PC-3 (cell line): ENCODE measurements around the gene IFNL1. TPM values are rescaled to one million over a fixed set of nuclear protein-coding genes. Genes with fewer than 3 reads are reported as not detected.

ENCODE experiments used
- ATAC-seq: fragments of 200-7000 bp; cut with Tn5 transposase; 2 replicates; pipeline ENCODE4 v1.9.1; 2020; ENCODE audit warnings: mild to moderate bottlenecking, moderate library complexity
- BruUV-seq: library from RNA; stranded (reverse); fragments of 400-500 nt; replicated peaks from 2 replicates; lab custom pipeline; 2021; lab: Mats Ljungman, UMichigan
- CTCF ChIA-PET: fragments of 300-600 bp; sonication (Branson Sonifier 250); formaldehyde crosslinking; loops from one replicate; lab custom pipeline; 2022; ENCODE audit warnings: antibody characterized with exemption; lab: Charles Lee
- POLR2A ChIA-PET: fragments of 300-600 bp; sonication (Branson Sonifier 250); formaldehyde crosslinking; loops from one replicate; lab custom pipeline; 2022; ENCODE audit warnings: antibody characterized with exemption; ENCODE audit not compliant: unreplicated experiment; lab: Charles Lee
- DNase-seq: peaks from one replicate; pipeline ENCODE4 v3.0.0-alpha.2; 2015
- H2AFZ ChIP-seq: fragments of 300-600 bp; sonication (generic); 2 replicates; pipeline ENCODE4 v1.6.0; 2016; ENCODE audit warnings: antibody characterized with exemption, low read length
- H3F3A ChIP-seq: fragments of 300-600 bp; sonication (generic); one replicate; pipeline ENCODE4 v1.6.0; 2017; ENCODE audit warnings: antibody characterized with exemption, low read length, control low read depth, mild to moderate bottlenecking; ENCODE audit not compliant: unreplicated experiment
- H3K27ac ChIP-seq: fragments of 300-600 bp; sonication (generic); 2 replicates; pipeline ENCODE4 v1.5.1; 2016; ENCODE audit warnings: mild to moderate bottlenecking, low read length
- H3K27me3 ChIP-seq: fragments of 300-600 bp; sonication (generic); 2 replicates; pipeline ENCODE4 v1.6.1; 2016; ENCODE audit warnings: low read length, mixed read lengths
- H3K36me3 ChIP-seq: fragments of 300-600 bp; sonication (generic); 2 replicates; pipeline ENCODE4 v1.6.1; 2016; ENCODE audit warnings: low read depth, mixed run types, low read length, mixed read lengths
- H3K4me1 ChIP-seq: fragments of 300-600 bp; sonication (generic); 2 replicates; pipeline ENCODE4 v1.5.1; 2016; ENCODE audit warnings: low read length; ENCODE audit not compliant: insufficient read depth
- H3K4me2 ChIP-seq: fragments of 300-600 bp; sonication (generic); 2 replicates; pipeline ENCODE4 v1.6.0; 2016; ENCODE audit warnings: low read length
- H3K4me3 ChIP-seq: fragments of 300-600 bp; sonication (generic); 2 replicates; pipeline ENCODE4 v1.5.1; 2016; ENCODE audit warnings: mild to moderate bottlenecking, low read length, mixed read lengths
- H3K79me2 ChIP-seq: fragments of 300-600 bp; sonication (generic); 2 replicates; pipeline ENCODE4 v1.6.1; 2017; ENCODE audit warnings: low read length, mixed read lengths
- H3K9ac ChIP-seq: fragments of 300-600 bp; sonication (generic); 2 replicates; pipeline ENCODE4 v1.6.0; 2016; ENCODE audit warnings: mild to moderate bottlenecking, low read length
- H3K9me2 ChIP-seq: fragments of 300-600 bp; sonication (generic); replicated peaks from 2 replicates; pipeline ENCODE4 v1.6.1; 2016; ENCODE audit warnings: mixed run types, low read length, mixed read lengths
- H3K9me3 ChIP-seq: fragments of 300-600 bp; sonication (generic); 2 replicates; pipeline ENCODE4 v1.6.1; 2016; ENCODE audit warnings: low read length, mixed read lengths
- H4K20me1 ChIP-seq: fragments of 300-600 bp; sonication (generic); 2 replicates; pipeline ENCODE4 v1.6.1; 2016; ENCODE audit warnings: low read length, mixed read lengths
- CTCF ChIP-seq: fragments of 300-600 bp; sonication (generic); conservative IDR thresholded peaks from 2 replicates; pipeline ENCODE4 v1.5.1; 2017; ENCODE audit warnings: antibody characterized with exemption, low read depth, mild to moderate bottlenecking, low read length
- EZH2 ChIP-seq: fragments of 300-600 bp; sonication (generic); IDR thresholded peaks from one replicate; pipeline ENCODE4 v1.6.1; 2017; ENCODE audit warnings: antibody characterized with exemption, mild to moderate bottlenecking, low read length; ENCODE audit not compliant: unreplicated experiment
- EZH2phosphoT487 ChIP-seq: fragments of 300-600 bp; sonication (generic); IDR thresholded peaks from 2 replicates; pipeline ENCODE4 v1.6.1; 2018; ENCODE audit warnings: mild to moderate bottlenecking, antibody characterized with exemption, low read length, borderline replicate concordance
- intact Hi-C: fragments of 100-400 bp; cut with micrococcal nuclease; formaldehyde crosslinking; loops from 2 replicates; pipeline ENCODE4 v1.9.0; 2023
- total RNA-seq: library from RNA; depleted of rRNA; stranded (reverse); fragments of >200 nt; gene quantifications from 2 replicates; pipeline ENCODE4 v1.2.3, GENCODE V29; 2014

IFNL1 gene
- total RNA-seq, 1 experiment from 2014 or later = not detected

- DNase-seq = no peak
- POLR2A ChIA-PET = no interaction called here
- Histone ChIP-seq H2AFZ (no peak overlapping the region), H3K27me3 (peaks cover 5% of the 10 kb centered on the region; the same call in 1 of the 2 replicates), H3K9me3 (no peaks in the 10 kb centered on the region), H4K20me1 (no peaks in the 10 kb centered on the region), H3K79me2 (no peaks in the 10 kb centered on the region), H3K9me2 (no peaks in the 10 kb centered on the region), H3K4me2 (no peak overlapping the region), H3K4me3 (no peak overlapping the region), H3K36me3 (no peaks in the 10 kb centered on the region), H3F3A (no peaks in the 10 kb centered on the region), H3K4me1 (no peaks in the 10 kb centered on the region), H3K27ac (no peak overlapping the region), H3K9ac (no peak overlapping the region)
- no TSS peak for BruUV-seq
- ATAC-seq = no peak
- intact Hi-C loops = no loop called here
- TF ChIP-seq CTCF = no peak
- CTCF ChIA-PET = no interaction called here
Observed at GRCh38 chr19:39262496-39262895, 33.7 kb upstream of the IFNL1 start.

- BruUV-seq = no TSS peak
- H4K20me1 ChIP-seq = no peaks in the 10 kb centered on the region
- H3K4me2 ChIP-seq = no peak overlapping the region
- H3K79me2 ChIP-seq = no peaks in the 10 kb centered on the region
- no peak for TF ChIP-seq EZH2phosphoT487
- TF ChIP-seq CTCF = no peak
- TF ChIP-seq EZH2 = no peak
- H3K27ac ChIP-seq = no peak overlapping the region
- no peaks in the 10 kb centered on the region for H3K36me3 ChIP-seq
- ChIA-PET CTCF (no interaction called here), POLR2A (no interaction called here)
- no peaks in the 10 kb centered on the region for H3K9me2 ChIP-seq
- ATAC-seq (no peak), DNase-seq (no peak)
- intact Hi-C loops = no loop called here
- H3K9me3 ChIP-seq = no peaks in the 10 kb centered on the region
- no peaks in the 10 kb centered on the region for H3F3A ChIP-seq
- peaks cover 5% of the 10 kb centered on the region; the same call in 1 of the 2 replicates for H3K27me3 ChIP-seq
- H2AFZ ChIP-seq = no peak overlapping the region
- no peaks in the 10 kb centered on the region for H3K4me1 ChIP-seq
- H3K9ac ChIP-seq = no peak overlapping the region
- H3K4me3 ChIP-seq = no peak overlapping the region
Observed at GRCh38 chr19:39263912-39264305, 32.3 kb upstream of the IFNL1 start.

GRCh38 chr19:39264306-39265290 lies 31.6 kb upstream of the IFNL1 start:
- Histone ChIP-seq H3K27me3 (peaks cover 5% of the 10 kb centered on the region; the same call in 1 of the 2 replicates), H3K4me2 (no peak overlapping the region), H3K9ac (no peak overlapping the region), H3K4me1 (no peaks in the 10 kb centered on the region), H3K9me2 (no peaks in the 10 kb centered on the region), H4K20me1 (no peaks in the 10 kb centered on the region), H3K36me3 (no peaks in the 10 kb centered on the region), H3F3A (no peaks in the 10 kb centered on the region), H3K4me3 (no peak overlapping the region), H3K27ac (no peak overlapping the region), H3K9me3 (no peaks in the 10 kb centered on the region), H3K79me2 (no peaks in the 10 kb centered on the region), H2AFZ (no peak overlapping the region)
- no TSS peak for BruUV-seq
- intact Hi-C loops = no loop called here
- TF ChIP-seq EZH2phosphoT487 (no peak), CTCF (no peak), EZH2 (no peak)
- ATAC-seq (no peak), DNase-seq (no peak)
- ChIA-PET POLR2A (no interaction called here), CTCF (no interaction called here)
